Dedifferentiated amniotic fluid mesenchymal stem cell (primary cell): ENCODE measurements around the gene SH2D2A.
"Not testable (repeated sequence)": the region's sequence is repeated elsewhere in the genome, so short reads cannot be mapped to it uniquely, and the experiment has no call there.

Experiments used
- DNase-seq: peaks from one replicate; pipeline ENCODE4 v3.0.0-alpha.2; 2016; ENCODE audit errors: extremely low spot score

The SH2D2A gene

GRCh38 chr1:156768610-156769295 lies 47.9 kb downstream of the SH2D2A start:
- DNase-seq, result no peak

- no peak for DNase-seq
Observed at GRCh38 chr1:156767879-156768604, 48.6 kb downstream of the SH2D2A start.

- peak; percentile 100 for DNase-seq
Observed at GRCh38 chr1:156767101-156767878, 49.4 kb downstream of the SH2D2A start, which contains the start of gene PRCC. Gene PRCC, plus strand, starts transcription at chr1:156767535. Its CDS starts 237 bp downstream, at chr1:156767772.

- DNase-seq, result no peak
Observed at GRCh38 chr1:156766298-156767100, 50.1 kb downstream of the SH2D2A start.

- no peak for DNase-seq
Observed at GRCh38 chr1:156765666-156766065, 51.0 kb downstream of the SH2D2A start.

GRCh38 chr1:156765136-156765535 lies 51.5 kb downstream of the SH2D2A start:
- not testable (repeated sequence) for DNase-seq

GRCh38 chr1:156760796-156761104 lies 55.9 kb downstream of the SH2D2A start:
- no peak for DNase-seq

GRCh38 chr1:156760092-156760795 lies 56.4 kb downstream of the SH2D2A start:
- no peak for DNase-seq

GRCh38 chr1:156757572-156758253 lies 58.9 kb downstream of the SH2D2A start:
- not testable (repeated sequence) for DNase-seq

- DNase-seq, result no peak
Observed at GRCh38 chr1:156756355-156756754, 60.3 kb downstream of the SH2D2A start.
